HL-60/S4 treated with retinoic acid at 250 ng/mL for 4 days and 3 days (cell line): ENCODE measurements around the gene RPL26.

Experiments
- in situ Hi-C: fragments of 300-500 bp; cut with MboI; formaldehyde crosslinking; loops from 2 replicates; pipeline ENCODE4 v1.7.0; 2022; ENCODE audit warnings: low sequenced_read_pairs

The RPL26 gene

GRCh38 chr17:8332688-8333087, 50.3 kb downstream of the RPL26 start:
- in situ Hi-C loops = no loop called here

- in situ Hi-C loops = no loop called here
These were observed 50.9 kb downstream of the RPL26 start for GRCh38 chr17:8332128-8332527.
